Measurements from ENCODE around the gene ZNF362. TPM values are rescaled to one million over a fixed set of nuclear protein-coding genes. Genes with fewer than 3 reads are reported as not detected.

Gene ZNF362
- polyA plus RNA-seq, 1 of the 3 experiments (the other 2 are of a cell fraction), result 17.1 TPM

- CTCF ChIA-PET, result no interaction called here
- Histone ChIP-seq H3K9me3 (no peaks in the 10 kb centered on the region), H3K4me2 (no peak overlapping the region), H3K9me2 (no peaks in the 10 kb centered on the region), H3K4me3 (ENCODE audit: low read depth in 2 of 2, low read length in 1 of 2) (no peak overlapping the region), H2AFZ (ENCODE audit: low read depth) (no peak overlapping the region), H3K79me2 (ENCODE audit: insufficient read depth) (no peaks in the 10 kb centered on the region), H4K20me1 (ENCODE audit: insufficient read depth) (no peaks in the 10 kb centered on the region), H3K36me3 (replicated peaks in 1 of 2; ENCODE audit: control insufficient read depth in 1 of 2, insufficient read depth in 2 of 2, low read length in 1 of 2) (no peaks in the 10 kb centered on the region), H3K27ac (ENCODE audit: low read depth in 2 of 2, low read length in 1 of 2) (no peak overlapping the region), H3K4me1 (ENCODE audit: control insufficient read depth in 1 of 2, insufficient read depth in 2 of 2, low read depth in 1 of 2, low read length in 1 of 2) (peaks cover 0 to 5% of the 10 kb centered on the region in 2 experiments; a peak in 1 of 4 replicates), H3F3A (replicated peaks; ENCODE audit: insufficient read depth) (no peaks in the 10 kb centered on the region), H3K9ac (no peak overlapping the region), H3K27me3 (ENCODE audit: insufficient read depth) (no peaks in the 10 kb centered on the region; the same call in 1 of the 2 replicates)
- no peak for DNase-seq
- WGBS (ENCODE audit: low lambda C conversion rate), result 94% methylated on average over 2 of the region's 2 CpGs
- POLR2A ChIA-PET, result no interaction called here
- TF ChIP-seq RFX5 (IDR thresholded peaks at IDR 0.05; ENCODE audit: low read length) (no peak), PBX3 (IDR thresholded peaks at IDR 0.05) (no peak), SMC3 (IDR thresholded peaks at IDR 0.05; ENCODE audit: low read depth, low read length) (no peak), TCF12 (IDR thresholded peaks at IDR 0.05) (no peak)
Observed at GRCh38 chr1:33244809-33245186, 11.5 kb upstream of the ZNF362 start.

- TF ChIP-seq PBX3 (IDR thresholded peaks at IDR 0.05), result no peak
- TF ChIP-seq ELF1 (IDR thresholded peaks at IDR 0.05), result no peak
- TF ChIP-seq GABPA (IDR thresholded peaks at IDR 0.05; ENCODE audit: low read depth), result no peak
- no peak for TF ChIP-seq YY1 (IDR thresholded peaks at IDR 0.05; ENCODE audit: low read depth)
- no peak for TF ChIP-seq MAX (IDR thresholded peaks at IDR 0.05; ENCODE audit: low read depth)
- no peak for TF ChIP-seq SIN3A (IDR thresholded peaks at IDR 0.05; ENCODE audit: borderline replicate concordance, low read depth, low read length)
- TF ChIP-seq USF2 (IDR thresholded peaks at IDR 0.05; ENCODE audit: borderline replicate concordance, low read depth, low read length), result no peak
- no peak for TF ChIP-seq CHD2 (IDR thresholded peaks at IDR 0.05; ENCODE audit: low read length, partially characterized antibody)
- no peak for TF ChIP-seq RXRA (IDR thresholded peaks at IDR 0.05; ENCODE audit: borderline replicate concordance, low read depth)
- TF ChIP-seq MXI1 (IDR thresholded peaks at IDR 0.05; ENCODE audit: low read depth, low read length), result no peak
- TF ChIP-seq RCOR1 (IDR thresholded peaks at IDR 0.05; ENCODE audit: low read length), result no peak
- TF ChIP-seq USF1 (IDR thresholded peaks at IDR 0.05; ENCODE audit: borderline replicate concordance, low read depth), result no peak
- TF ChIP-seq FOXM1 (IDR thresholded peaks at IDR 0.05; ENCODE audit: low read depth), result no peak
- no peak for TF ChIP-seq CTCF (IDR thresholded peaks at IDR 0.05)
- TF ChIP-seq RFX5 (IDR thresholded peaks at IDR 0.05; ENCODE audit: low read length), result no peak
- TF ChIP-seq NFIC (IDR thresholded peaks at IDR 0.05; ENCODE audit: borderline replicate concordance), result no peak
- TF ChIP-seq IRF3 (IDR thresholded peaks at IDR 0.05; ENCODE audit: low read depth, low read length), result no peak
- TF ChIP-seq FOSL2 (IDR thresholded peaks at IDR 0.05; ENCODE audit: borderline replicate concordance, low read depth), result no peak
- CTCF ChIA-PET, result interaction anchor here (0.6 kb wide), 1 partner anchor 93 kb away, joined by 3 read pairs; no protein-coding TSS in a partner anchor
- 26% methylated on average over 3 of the region's 4 CpGs for whole genome bisulfite sequencing (ENCODE audit: low lambda C conversion rate)
- H3K36me3 ChIP-seq (replicated peaks in 1 of 2; ENCODE audit: control insufficient read depth in 1 of 2, insufficient read depth in 2 of 2, low read length in 1 of 2), result no peaks in the 10 kb centered on the region
- H3K9me3 ChIP-seq, result no peaks in the 10 kb centered on the region
- H2AFZ ChIP-seq (ENCODE audit: low read depth), result no peak overlapping the region
- H3F3A ChIP-seq (replicated peaks; ENCODE audit: insufficient read depth), result no peaks in the 10 kb centered on the region
- no peak overlapping the region for H3K4me2 ChIP-seq
- H3K27me3 ChIP-seq (ENCODE audit: insufficient read depth), result no peaks in the 10 kb centered on the region; the same call in 1 of the 2 replicates
- no peaks in the 10 kb centered on the region for H3K79me2 ChIP-seq (ENCODE audit: insufficient read depth)
- POLR2A ChIA-PET, result no interaction called here
- no peak overlapping the region for H3K4me3 ChIP-seq (ENCODE audit: low read depth in 2 of 2, low read length in 1 of 2)
- DNase-seq, result no peak
- no peaks in the 10 kb centered on the region for H3K9me2 ChIP-seq
- peaks cover 0 to 5% of the 10 kb centered on the region in 2 experiments; a peak in 1 of 4 replicates for H3K4me1 ChIP-seq (ENCODE audit: control insufficient read depth in 1 of 2, insufficient read depth in 2 of 2, low read depth in 1 of 2, low read length in 1 of 2)
- H3K9ac ChIP-seq, result no peak overlapping the region
- H3K27ac ChIP-seq (ENCODE audit: low read depth in 2 of 2, low read length in 1 of 2), result no peak overlapping the region
- no peaks in the 10 kb centered on the region for H4K20me1 ChIP-seq (ENCODE audit: insufficient read depth)
Observed at GRCh38 chr1:33246171-33246570, 10.1 kb upstream of the ZNF362 start.

Measured in SK-N-SH (cell line).